Stimulated activated CD4-positive, alpha-beta T cell treated with anti-CD3 and anti-CD28 coated beads, TNF-alpha, amount 100 ng/mL, for 4 hours (primary cell): ENCODE measurements around the gene KCNQ1OT1.

Source experiments
- DNase-seq, 3 experiments: peaks; one replicate each; pipeline ENCODE4 v3.0.0-alpha.2; 2020; ENCODE audit warnings: low read depth in 3 of 3

KCNQ1OT1 gene

DNA sequence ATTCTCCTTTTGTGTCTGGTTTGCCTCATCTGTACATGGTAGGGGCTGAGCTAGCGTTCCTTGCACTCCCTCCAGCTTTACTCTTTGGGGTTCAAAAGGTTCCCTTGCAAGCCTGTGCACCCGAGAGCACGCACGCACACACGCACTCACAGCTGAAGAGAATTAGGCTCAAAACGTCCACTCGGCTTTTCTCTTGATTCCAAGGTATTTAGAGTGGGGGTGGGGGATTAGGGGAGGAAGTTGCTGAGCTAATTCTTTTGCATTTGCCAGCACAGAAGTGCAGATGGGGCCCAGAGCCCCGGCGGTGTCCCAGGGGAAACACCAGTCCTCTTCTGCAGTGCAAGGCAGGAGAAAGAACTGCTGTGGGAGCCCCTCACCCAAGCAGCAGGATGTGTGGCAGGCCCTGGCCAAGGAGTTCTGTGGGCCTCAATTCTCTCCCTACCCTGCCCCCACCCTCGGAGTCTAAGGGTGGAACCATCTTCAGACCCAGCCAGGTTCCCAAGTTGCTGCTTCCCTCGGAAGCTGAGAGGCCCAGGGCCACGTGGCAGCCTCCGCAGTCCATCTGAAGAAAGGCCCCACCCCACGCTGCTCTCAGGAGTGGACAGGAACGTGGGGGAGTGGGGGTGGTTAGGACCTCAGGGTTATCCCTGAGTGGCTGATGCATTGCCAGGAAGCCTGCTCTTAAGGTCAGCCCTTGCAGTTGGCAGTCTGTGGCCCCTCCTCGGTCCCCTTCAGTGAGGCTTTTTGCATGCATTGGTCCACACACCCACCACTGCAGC, 3.8 kb upstream of the KCNQ1OT1 start:
- no peak for DNase-seq

DNA sequence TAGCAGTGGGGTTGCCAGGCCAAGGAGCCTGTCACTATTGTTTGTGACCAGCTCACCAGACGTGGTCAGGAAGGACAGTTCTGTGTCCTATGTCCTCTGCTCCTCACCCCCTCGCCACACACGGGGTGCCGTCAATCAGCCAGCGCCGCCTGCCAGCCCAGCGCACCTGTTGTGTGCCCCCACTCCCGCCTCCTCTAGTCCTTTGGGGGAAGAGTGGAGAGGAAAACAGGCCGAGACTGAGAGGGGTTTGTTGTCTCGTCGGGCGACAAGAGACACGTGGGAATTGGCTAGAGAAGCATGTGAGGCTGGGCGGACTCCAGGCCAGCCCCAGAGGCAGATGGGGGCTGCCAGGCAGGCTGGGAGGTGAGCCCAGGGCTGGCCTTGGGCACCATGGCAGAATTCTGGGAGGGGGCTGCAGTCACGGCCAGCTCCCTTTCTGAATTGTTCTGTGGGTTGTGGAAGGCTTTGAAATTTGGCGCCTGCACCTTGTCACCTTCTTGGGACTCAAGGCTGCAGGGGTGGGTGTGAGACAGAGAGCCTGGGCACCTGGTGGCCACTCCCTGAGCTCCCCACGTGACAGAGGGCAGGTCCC, 3.1 kb upstream of the KCNQ1OT1 start:
- no peak for DNase-seq

GRCh38 chr11:2701898-2702434, 2.2 kb upstream of the KCNQ1OT1 start:
- no peak for DNase-seq

DNA sequence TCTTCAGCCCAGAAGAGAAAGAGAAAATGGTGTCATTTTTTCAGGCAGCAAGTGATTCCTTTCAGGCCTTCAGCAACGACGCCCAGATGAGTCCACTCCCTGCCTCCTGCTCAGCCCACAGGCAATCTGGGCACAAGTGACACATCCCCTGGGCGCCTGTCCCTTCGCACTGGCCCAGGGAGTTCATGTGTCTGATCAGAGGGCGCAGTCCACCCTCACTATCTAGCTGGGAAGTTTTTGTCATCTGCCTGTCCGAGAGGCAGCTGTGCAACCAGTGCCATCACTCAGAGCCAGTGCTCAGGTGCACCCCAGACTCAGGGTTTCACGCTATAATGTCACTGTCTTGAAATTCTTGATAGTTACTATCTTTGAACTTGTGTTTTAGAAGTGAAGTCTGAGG, 1.4 kb upstream of the KCNQ1OT1 start:
- DNase-seq: no peak

GRCh38 chr11:2700415-2701211, 819 bp upstream of the KCNQ1OT1 start:
- DNase-seq: peak in 1 of 3 experiments; percentile 4

DNA sequence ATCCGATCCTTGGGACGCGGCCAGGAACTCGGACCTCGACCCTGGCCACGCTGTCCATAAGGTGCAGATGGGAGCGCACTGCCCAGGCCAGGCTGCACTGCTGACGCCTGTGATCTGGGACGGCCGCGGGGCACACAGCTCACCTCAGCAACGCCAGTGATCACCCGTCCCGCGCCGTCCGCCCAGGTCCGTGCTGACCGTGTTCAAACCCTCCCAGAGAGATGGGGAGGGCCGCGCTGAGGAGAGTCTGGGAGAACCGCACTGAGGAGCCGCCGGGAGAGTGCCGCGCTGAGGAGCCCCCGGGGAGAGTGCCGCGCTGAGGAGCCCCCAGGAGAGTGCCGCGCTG, 636 bp downstream of the KCNQ1OT1 start:
- peak in 1 of 3 experiments; percentile 10 for DNase-seq

- DNase-seq: no peak
These were observed 1.2 kb downstream of the KCNQ1OT1 start for GRCh38 chr11:2698386-2699184.

DNA sequence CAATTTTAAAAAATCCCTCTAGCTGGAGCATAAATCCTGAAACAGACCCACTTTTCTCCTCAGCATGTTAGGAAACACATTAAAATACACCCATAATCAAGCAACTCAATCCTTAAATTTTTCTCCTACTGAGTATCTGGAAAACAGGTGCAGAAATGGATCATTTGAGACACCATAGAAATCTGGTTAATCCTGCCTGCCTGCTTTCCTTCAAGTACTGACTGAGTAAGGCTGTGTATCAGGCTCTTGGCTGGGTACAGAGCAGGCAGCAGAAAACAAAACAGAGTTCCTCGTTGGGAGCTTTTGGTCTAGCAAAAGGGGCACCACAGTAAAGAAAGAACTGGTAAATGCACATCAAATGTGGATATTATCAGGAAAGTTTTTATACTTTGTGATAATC, 1.9 kb downstream of the KCNQ1OT1 start:
- DNase-seq: no peak

DNA sequence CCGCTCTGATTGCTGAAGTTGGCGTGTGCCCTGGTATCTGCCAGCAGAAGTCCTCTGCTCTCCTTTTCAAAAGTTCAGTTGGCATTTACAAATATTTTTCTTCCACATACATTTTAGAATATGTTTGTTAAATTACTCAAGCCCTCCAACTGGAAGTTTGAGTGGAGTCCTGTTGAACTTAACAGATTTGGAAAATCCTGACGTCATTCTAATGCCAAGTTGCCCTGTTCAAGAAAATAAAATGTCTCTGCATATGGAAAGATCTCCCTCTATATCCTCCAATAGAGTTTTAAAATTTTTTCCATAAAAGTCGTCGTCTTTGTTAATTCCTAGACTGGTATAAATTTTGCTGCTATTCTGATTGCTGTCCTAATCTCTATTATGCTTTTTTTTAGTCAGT, 3.3 kb downstream of the KCNQ1OT1 start:
- DNase-seq: no peak

DNA sequence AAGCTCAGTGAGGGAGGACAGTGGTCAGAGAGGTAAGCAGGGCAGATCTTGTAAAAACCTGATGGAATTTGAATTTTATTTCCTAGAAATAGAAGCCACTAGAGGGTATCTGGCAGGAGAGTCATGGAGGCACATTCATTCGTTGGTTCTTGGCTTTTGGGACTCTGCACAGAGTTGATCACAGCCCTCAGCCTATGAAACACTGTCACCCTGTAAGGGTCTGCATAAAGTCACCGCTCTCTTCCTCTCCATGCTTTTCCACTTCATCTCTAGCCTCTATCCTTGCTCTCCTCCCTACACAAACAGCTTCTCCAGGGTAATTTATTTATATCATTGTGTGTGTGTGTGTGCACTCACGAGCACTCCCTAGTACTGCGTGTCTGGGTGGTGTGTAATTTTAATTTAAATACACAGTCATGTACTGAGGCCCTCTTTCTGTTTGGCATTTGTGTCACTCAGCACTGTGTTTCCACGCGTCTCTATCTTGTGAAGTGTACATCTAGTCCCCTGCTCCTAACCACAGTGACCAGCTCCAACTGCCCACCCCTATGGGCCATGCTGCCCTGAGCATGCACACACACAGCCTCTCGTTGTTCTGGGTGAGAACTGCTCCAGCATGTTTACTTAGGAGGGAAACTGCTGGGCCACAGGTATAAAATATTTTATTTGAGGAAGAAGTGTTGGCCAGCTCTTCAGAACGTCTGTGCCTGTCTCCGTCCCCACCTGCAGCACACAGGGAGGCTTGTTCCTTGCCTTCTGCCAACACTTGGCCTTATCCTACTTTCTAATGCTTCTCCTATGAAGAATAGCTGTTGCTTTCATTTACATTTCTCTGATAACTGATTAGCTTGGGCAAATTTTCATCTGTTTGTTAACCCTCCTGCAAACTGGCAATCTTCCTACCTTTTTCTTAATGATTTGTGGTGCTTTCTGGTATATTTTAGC, 4.5 kb downstream of the KCNQ1OT1 start:
- no peak for DNase-seq

DNA sequence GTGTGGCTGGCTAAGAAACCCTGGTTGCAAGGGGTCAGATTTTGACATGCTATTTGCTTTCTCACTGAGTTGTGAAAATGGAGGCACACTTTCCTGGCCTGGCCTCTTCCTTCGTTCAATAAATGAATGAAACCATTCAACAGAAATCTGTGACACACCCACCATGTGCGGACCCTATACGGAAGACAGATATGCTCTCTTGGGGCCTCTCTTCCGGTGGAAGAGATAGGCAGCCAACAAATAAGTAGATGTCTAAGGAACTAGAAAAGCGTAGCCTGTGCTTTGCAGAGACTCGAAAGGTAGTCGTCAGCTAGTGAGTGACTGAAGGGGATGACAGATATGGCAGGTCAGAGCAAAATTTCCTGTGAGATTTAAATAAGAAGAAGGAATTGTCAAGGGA, 5.3 kb downstream of the KCNQ1OT1 start:
- DNase-seq: no peak

GRCh38 chr11:2693271-2694261, 6.2 kb downstream of the KCNQ1OT1 start:
- no peak for DNase-seq

GRCh38 chr11:2691991-2692875, 7.6 kb downstream of the KCNQ1OT1 start:
- no peak for DNase-seq

DNA sequence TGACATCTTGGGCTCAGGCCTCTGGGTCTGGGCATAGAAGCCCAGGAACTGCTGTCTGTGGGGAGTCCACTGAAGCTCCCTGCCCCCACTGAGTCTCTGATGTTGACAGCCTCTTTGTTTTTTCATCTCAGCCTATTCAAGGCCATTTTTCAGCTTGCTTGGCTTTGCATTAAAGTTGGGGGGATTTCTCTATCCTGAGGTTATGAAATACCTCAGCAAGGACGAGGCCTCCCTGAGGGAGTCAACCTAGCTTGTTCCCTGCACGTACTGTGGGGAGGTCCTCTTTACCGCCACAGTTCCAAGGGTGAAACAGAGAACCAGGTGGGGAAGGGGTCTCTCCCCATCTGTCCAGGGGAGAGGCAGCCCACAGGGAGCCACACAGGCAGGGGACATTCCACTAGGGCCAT, 8.4 kb downstream of the KCNQ1OT1 start:
- no peak for DNase-seq

GRCh38 chr11:2690596-2691354, 9.0 kb downstream of the KCNQ1OT1 start:
- DNase-seq: no peak

- no peak for DNase-seq
These were observed 9.9 kb downstream of the KCNQ1OT1 start for GRCh38 chr11:2689651-2690575.
